ENCODE measurements around the gene RAPGEF3. TPM values are rescaled to one million over a fixed set of nuclear protein-coding genes. Genes with fewer than 3 reads are reported as not detected.

The RAPGEF3 gene
- total and polyA plus RNA-seq, 2 of the 8 experiments (the other 6 are each of a cell fraction or from before 2014, with no cell fraction given) = 5.0 to 9.4 TPM

GRCh38 chr12:47707905-47708543 is 50.7 kb downstream of the RAPGEF3 start:
- Histone ChIP-seq H3K18ac (ENCODE audit: extremely low read depth, low read length) (no peak overlapping the region), H3K27ac (ENCODE audit: low read depth, low read length) (no peak overlapping the region), H3K36me3 (ENCODE audit: control insufficient read depth in 2 of 4, insufficient read depth in 4 of 4, low read length in 3 of 4) (no peaks in the 10 kb centered on the region), H3K79me2 (ENCODE audit: control insufficient read depth in 1 of 2, insufficient read depth in 2 of 2, low read length in 2 of 2) (peaks cover 0 to 20% of the 10 kb centered on the region in 2 experiments; a peak in 3 of 4 replicates), H2BK5ac (ENCODE audit: low read depth, low read length) (no peak overlapping the region), H3K79me1 (ENCODE audit: low read depth, low read length) (peaks cover 8% of the 10 kb centered on the region; the same call in 1 of the 2 replicates), H2AFZ (ENCODE audit: low read length) (no peak overlapping the region), H3K14ac (ENCODE audit: insufficient read length) (no peak overlapping the region), H3K9me3 (ENCODE audit: insufficient read depth in 2 of 2, low read depth in 1 of 2, low read length in 1 of 2) (no peaks in the 10 kb centered on the region), H2BK12ac (ENCODE audit: low read depth, low read length) (no peak overlapping the region), H3K4me2 (ENCODE audit: insufficient read depth in 1 of 2, low read depth in 2 of 2, low read length in 2 of 2) (no peak overlapping the region), H2BK20ac (ENCODE audit: low read length) (no peak overlapping the region), H3K4ac (replicated peaks; ENCODE audit: insufficient read length, low read depth, low read length) (no peak overlapping the region), H2BK120ac (replicated peaks; ENCODE audit: low read depth, low read length) (no peak overlapping the region), H4K91ac (replicated peaks; ENCODE audit: insufficient read length, low read length) (no peak overlapping the region), H3K4me3 (ENCODE audit: extremely low read depth in 1 of 4, insufficient read depth in 2 of 4, low read depth in 3 of 4, low read length in 4 of 4) (no peak overlapping the region), H3K56ac (replicated peaks; ENCODE audit: insufficient read length, low read depth, low read length) (no peak overlapping the region), H3K27me3 (replicated peaks in 1 of 4; ENCODE audit: control insufficient read depth in 3 of 4, extremely low read depth in 1 of 4, insufficient read depth in 3 of 4, low read length in 3 of 4) (no peaks in the 10 kb centered on the region; a peak in 1 of 7 replicates), H4K8ac (ENCODE audit: extremely low read depth, insufficient read depth, low read length) (no peak overlapping the region), H2AK5ac (ENCODE audit: low read depth, low read length) (no peak overlapping the region), H2BK15ac (ENCODE audit: low read length) (no peak overlapping the region), H4K5ac (ENCODE audit: insufficient read length, low read depth, low read length) (no peak overlapping the region), H3K9ac (replicated peaks in 1 of 4; ENCODE audit: extremely low read depth in 1 of 4, low read depth in 3 of 4, low read length in 3 of 4) (no peak overlapping the region), H3K23ac (ENCODE audit: insufficient read length) (no peak overlapping the region), H4K20me1 (replicated peaks in 1 of 2; ENCODE audit: control insufficient read depth in 1 of 2, insufficient read depth in 2 of 2, low read length in 2 of 2) (no peaks in the 10 kb centered on the region), H3K23me2 (ENCODE audit: low read depth, low read length) (no peaks in the 10 kb centered on the region), H3K4me1 (replicated peaks in 1 of 4; ENCODE audit: control insufficient read depth in 3 of 4, insufficient read depth in 4 of 4, low read length in 3 of 4) (peaks cover 0 to 3% (median 0%) of the 10 kb centered on the region in 4 experiments; a peak in 1 of 7 replicates)
- ChIA-PET POLR2A (ENCODE audit: partially characterized antibody) (interaction anchor here (0.9 kb wide), 1 partner anchor 15 kb away, joined by 3 read pairs; no protein-coding TSS in a partner anchor), CTCF (ENCODE audit: partially characterized antibody) (interaction anchor here (0.6 to 64.6 kb wide), 7 partner anchors 9 to 241 kb away, joined by 3 to 2442 read pairs (median 3); partner anchors contain the start of gene SLC48A1)
- DNase-seq (ENCODE audit: low read depth in 1 of 2, low spot score in 2 of 2) (no peak), FAIRE-seq (no peak)
- 84% methylated on average over 5 of the region's 5 CpGs; no CpG with 5 or more reads in 1 of the 2 experiments for WGBS, 2 experiments (ENCODE audit: extremely low coverage in 1 of 2, insufficient coverage in 1 of 2, insufficient read length in 1 of 2, insufficient replicate concordance in 2 of 2, low coverage in 1 of 2, low lambda C conversion rate in 2 of 2, missing lambda C conversion rate in 1 of 2)
- no peak for TF ChIP-seq TAF1 (IDR thresholded peaks at IDR 0.05; ENCODE audit: low read depth, low read length)
- no peak for TF ChIP-seq BACH1 (IDR thresholded peaks at IDR 0.05; ENCODE audit: low read length)
- no peak for TF ChIP-seq RXRA (IDR thresholded peaks at IDR 0.05; ENCODE audit: insufficient read depth, low read depth, low read length)
- no peak for TF ChIP-seq RNF2 (IDR thresholded peaks at IDR 0.05; ENCODE audit: borderline replicate concordance, low read depth, low read length, missing control alignments, poor library complexity, severe bottlenecking)
- TF ChIP-seq EZH2 (IDR thresholded peaks at IDR 0.05; ENCODE audit: low read depth, low read length, severe bottlenecking) = no peak

Data from H1 (cell line).